GM12864 (cell line): ENCODE results near the gene KLHL40.

Experiments
- DNase-seq: peaks from one replicate; pipeline ENCODE4 v3.0.0-alpha.2; 2011; ENCODE audit warnings: low read depth
- H3K4me3 ChIP-seq: 2 replicates; pipeline ENCODE4 v1.5.1; 2011; ENCODE audit warnings: mild to moderate bottlenecking, low read depth, low read length, control low read depth
- TF ChIP-seq, protein P1 (sequence below): IDR thresholded peaks from 2 replicates; pipeline ENCODE4 v1.5.1; 2011; ENCODE audit warnings: low read depth, mild to moderate bottlenecking, moderate library complexity, low read length, control low read depth, inconsistent platforms; ENCODE audit errors: missing control alignments

Gene KLHL40

GRCh38 chr3:42686832-42687650 is 1.7 kb downstream of the KLHL40 start:
- no peak overlapping the region for H3K4me3 ChIP-seq
- DNase-seq: no peak
- TF ChIP-seq, protein P1, sequence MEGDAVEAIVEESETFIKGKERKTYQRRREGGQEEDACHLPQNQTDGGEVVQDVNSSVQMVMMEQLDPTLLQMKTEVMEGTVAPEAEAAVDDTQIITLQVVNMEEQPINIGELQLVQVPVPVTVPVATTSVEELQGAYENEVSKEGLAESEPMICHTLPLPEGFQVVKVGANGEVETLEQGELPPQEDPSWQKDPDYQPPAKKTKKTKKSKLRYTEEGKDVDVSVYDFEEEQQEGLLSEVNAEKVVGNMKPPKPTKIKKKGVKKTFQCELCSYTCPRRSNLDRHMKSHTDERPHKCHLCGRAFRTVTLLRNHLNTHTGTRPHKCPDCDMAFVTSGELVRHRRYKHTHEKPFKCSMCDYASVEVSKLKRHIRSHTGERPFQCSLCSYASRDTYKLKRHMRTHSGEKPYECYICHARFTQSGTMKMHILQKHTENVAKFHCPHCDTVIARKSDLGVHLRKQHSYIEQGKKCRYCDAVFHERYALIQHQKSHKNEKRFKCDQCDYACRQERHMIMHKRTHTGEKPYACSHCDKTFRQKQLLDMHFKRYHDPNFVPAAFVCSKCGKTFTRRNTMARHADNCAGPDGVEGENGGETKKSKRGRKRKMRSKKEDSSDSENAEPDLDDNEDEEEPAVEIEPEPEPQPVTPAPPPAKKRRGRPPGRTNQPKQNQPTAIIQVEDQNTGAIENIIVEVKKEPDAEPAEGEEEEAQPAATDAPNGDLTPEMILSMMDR: no peak

DNA sequence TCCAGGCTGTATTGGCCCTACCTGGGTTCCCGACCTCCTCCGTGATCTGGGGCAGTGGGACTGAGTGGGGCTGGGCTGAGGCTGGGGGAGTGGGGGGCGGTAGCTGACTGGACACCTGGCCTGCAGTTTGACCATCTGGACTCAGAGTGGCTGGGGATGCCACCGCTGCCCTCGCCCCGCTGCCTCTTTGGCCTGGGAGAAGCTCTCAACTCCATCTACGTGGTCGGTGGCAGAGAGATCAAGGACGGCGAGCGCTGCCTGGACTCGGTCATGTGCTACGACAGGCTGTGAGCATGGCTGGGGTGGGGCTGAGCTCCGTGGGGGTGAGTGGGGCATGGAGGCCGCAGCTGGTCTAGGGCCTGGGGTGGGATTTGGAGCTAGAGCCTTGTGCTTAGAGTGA is 2.7 kb downstream of the KLHL40 start:
- H3K4me3 ChIP-seq: no peak overlapping the region
- no peak for DNase-seq
- TF ChIP-seq, protein P1: no peak

DNA sequence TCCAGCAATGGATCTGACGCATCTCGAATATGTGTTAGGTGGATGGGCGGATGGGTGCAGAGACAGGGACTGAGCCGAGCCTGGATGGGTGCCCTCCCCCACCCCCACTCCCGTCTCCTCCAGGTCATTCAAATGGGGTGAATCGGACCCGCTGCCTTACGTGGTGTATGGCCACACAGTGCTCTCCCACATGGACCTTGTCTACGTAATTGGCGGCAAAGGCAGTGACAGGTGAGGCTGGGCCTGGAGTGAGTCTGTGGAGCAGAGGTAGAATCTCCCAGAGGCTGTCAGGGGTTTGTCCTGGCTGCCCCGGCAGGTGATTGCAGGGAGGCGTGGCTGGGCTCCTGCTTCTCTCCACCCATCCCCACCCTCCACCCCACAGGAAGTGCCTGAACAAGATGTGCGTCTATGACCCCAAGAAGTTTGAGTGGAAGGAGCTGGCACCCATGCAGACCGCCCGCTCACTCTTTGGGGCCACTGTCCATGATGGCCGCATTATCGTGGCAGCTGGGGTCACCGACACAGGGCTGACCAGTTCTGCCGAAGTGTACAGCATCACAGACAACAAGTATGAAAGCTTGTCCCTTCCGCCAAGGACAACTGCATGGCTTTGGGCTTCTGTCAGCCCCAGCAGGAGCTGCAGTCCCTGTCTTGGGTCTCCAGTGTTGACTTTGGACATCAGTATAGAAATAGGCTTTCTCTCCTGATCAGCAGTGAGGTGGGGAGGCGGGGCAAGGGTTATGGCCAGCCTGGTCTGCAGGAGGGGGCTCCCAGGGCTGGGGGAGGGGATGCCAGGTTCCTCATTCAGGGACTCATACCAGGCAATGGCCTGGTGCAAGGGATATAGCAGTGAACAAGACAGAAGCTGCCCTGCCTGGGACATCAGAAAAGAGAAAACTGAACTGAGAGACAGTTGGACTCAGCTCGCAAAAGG is 3.4 kb downstream of the KLHL40 start:
- DNase-seq: no peak
- TF ChIP-seq, protein P1: no peak

DNA sequence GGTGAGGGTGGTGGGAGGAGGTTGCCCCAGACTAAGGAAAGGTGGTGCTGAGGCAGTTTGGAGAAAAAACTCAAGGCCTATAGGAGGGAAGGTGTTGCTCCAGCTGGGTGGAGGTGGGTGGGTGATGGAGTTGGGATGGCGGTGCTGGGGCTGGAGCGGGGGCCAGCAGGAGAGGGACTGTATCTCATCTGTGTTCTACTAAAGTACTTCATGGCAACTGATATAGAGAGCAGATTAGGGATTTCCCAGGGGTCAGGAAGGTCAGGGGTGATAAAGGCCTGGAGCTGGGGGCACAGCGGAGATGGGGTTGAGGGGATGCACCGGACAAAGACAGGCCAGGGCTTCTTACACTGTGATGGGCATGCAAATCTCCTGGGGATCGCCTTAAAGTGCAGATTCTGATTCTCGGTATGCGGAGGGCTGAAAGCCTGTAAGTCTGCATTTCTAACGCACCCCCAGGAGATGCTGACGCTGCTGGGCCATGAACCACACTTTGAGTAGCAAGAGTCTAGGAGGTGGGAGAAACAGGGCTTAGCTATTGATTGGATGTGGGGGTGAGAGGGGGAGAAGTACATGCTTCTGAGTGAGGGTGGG is 4.2 kb downstream of the KLHL40 start:
- TF ChIP-seq, protein P1: no peak
- no peak for DNase-seq
- no peak overlapping the region for H3K4me3 ChIP-seq

More for the DNA sequence above, 3.4 kb downstream of the KLHL40 start:
- no peak overlapping the region for H3K4me3 ChIP-seq

GRCh38 chr3:42690191-42690590 is 4.9 kb downstream of the KLHL40 start:
- DNase-seq: no peak
- TF ChIP-seq, protein P1: no peak

GRCh38 chr3:42690766-42691680 is 5.7 kb downstream of the KLHL40 start:
- TF ChIP-seq, protein P1: no peak
- no peak for DNase-seq

More at GRCh38 chr3:42690191-42690590, 4.9 kb downstream of the KLHL40 start:
- H3K4me3 ChIP-seq: no peak overlapping the region

More at GRCh38 chr3:42690766-42691680, 5.7 kb downstream of the KLHL40 start:
- H3K4me3 ChIP-seq: no peak overlapping the region
